ENCODE measurements around the gene B4GALNT4.

DNA sequence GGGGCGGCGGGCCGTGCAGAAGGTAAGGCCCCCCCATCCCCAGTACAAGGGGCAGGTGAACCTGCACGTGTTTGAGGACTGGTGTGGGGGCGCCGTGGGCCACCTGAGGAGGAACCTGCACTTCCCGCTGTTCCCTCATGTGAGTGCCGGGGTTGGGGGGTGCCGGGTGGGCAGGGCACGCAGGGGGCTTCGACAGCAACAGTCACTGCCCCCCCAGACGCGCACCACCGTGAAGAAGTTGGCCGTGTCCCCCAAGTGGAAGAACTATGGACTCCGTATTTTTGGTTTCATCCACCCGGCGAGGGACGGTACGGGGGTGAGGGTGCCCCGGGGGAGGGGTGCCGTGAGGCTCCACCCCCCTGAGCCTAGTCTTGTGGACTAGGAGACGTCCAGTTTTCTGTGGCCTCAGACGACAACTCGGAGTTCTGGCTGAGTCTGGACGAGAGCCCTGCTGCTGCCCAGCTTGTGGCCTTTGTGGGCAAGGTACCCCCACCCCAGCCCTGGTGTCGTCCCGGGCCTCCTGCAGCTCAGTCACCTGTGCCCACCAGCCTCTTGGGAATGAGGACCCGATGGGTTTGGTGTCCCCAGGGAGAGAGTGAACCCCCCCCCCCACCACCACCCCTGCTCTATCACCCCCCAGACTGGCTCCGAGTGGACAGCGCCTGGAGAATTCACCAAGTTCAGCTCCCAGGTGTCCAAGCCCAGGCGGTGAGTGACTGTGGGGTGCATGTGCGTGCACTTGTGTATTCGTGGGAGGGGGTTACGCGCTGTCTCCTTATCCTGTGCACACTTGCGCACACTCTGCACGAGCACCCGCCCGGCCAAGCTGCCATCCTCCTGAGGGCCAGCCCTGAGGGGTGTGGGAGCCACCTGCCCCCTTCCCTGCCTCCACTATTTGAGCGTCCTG is 3.8 kb downstream of the B4GALNT4 start:
- TF ChIP-seq, protein P1, sequence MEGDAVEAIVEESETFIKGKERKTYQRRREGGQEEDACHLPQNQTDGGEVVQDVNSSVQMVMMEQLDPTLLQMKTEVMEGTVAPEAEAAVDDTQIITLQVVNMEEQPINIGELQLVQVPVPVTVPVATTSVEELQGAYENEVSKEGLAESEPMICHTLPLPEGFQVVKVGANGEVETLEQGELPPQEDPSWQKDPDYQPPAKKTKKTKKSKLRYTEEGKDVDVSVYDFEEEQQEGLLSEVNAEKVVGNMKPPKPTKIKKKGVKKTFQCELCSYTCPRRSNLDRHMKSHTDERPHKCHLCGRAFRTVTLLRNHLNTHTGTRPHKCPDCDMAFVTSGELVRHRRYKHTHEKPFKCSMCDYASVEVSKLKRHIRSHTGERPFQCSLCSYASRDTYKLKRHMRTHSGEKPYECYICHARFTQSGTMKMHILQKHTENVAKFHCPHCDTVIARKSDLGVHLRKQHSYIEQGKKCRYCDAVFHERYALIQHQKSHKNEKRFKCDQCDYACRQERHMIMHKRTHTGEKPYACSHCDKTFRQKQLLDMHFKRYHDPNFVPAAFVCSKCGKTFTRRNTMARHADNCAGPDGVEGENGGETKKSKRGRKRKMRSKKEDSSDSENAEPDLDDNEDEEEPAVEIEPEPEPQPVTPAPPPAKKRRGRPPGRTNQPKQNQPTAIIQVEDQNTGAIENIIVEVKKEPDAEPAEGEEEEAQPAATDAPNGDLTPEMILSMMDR (IDR thresholded peaks at IDR 0.05), result no peak
- no peak for TF ChIP-seq POLR2A (IDR thresholded peaks at IDR 0.05)
